ENCODE results near the gene JAM3.

DNA sequence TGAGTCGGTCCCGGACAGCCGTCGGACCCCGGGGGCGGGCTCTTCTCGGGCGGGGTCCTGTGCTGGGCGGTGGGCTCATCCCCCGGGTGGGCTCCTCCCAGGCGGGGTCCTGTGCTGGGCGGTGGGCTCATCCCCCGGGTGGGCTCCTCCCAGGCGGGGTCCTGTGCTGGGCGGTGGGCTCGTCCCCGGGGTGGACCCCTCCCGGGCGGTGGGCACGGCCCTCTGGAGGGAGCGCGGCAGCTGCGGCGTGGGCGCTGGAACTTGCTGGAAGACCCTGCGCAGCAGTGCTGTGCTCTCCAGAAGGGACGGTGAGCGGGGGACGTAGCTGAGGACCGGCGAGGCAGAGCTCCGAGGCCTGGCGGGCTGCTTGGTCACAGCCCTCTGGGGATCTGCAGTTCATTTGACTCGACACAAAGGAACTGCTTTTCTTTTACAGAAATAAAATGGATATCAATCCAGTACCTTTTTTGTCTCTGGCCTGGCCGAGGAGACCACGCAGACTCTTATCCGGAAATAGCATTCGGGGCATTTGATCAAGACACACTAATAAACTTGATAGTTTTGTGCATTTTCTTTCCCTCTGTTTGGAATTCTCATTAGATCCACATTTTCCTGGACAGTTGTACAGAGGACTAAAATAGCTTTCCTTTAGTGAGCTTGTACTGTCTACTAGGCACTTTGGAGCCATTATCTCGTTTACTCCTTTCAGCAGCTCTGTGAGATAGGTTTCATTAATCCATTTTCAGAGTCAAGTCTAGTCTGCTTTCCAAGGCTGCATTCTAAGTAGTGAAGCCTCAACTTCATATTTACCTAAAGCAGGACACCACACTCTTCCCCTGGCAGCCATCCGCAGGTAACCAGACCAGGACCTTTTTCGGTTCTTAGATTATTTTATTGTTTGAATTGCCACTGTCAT is 812 bp downstream of the JAM3 start:
- TF ChIP-seq, protein P1, sequence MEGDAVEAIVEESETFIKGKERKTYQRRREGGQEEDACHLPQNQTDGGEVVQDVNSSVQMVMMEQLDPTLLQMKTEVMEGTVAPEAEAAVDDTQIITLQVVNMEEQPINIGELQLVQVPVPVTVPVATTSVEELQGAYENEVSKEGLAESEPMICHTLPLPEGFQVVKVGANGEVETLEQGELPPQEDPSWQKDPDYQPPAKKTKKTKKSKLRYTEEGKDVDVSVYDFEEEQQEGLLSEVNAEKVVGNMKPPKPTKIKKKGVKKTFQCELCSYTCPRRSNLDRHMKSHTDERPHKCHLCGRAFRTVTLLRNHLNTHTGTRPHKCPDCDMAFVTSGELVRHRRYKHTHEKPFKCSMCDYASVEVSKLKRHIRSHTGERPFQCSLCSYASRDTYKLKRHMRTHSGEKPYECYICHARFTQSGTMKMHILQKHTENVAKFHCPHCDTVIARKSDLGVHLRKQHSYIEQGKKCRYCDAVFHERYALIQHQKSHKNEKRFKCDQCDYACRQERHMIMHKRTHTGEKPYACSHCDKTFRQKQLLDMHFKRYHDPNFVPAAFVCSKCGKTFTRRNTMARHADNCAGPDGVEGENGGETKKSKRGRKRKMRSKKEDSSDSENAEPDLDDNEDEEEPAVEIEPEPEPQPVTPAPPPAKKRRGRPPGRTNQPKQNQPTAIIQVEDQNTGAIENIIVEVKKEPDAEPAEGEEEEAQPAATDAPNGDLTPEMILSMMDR (IDR thresholded peaks at IDR 0.05): no peak
- TF ChIP-seq, protein P2, sequence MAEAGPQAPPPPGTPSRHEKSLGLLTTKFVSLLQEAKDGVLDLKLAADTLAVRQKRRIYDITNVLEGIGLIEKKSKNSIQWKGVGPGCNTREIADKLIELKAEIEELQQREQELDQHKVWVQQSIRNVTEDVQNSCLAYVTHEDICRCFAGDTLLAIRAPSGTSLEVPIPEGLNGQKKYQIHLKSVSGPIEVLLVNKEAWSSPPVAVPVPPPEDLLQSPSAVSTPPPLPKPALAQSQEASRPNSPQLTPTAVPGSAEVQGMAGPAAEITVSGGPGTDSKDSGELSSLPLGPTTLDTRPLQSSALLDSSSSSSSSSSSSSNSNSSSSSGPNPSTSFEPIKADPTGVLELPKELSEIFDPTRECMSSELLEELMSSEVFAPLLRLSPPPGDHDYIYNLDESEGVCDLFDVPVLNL (CRISPR knock-in tag; IDR thresholded peaks at IDR 0.05; ENCODE audit: borderline replicate concordance, low read depth): no peak
- TF ChIP-seq, protein P3, sequence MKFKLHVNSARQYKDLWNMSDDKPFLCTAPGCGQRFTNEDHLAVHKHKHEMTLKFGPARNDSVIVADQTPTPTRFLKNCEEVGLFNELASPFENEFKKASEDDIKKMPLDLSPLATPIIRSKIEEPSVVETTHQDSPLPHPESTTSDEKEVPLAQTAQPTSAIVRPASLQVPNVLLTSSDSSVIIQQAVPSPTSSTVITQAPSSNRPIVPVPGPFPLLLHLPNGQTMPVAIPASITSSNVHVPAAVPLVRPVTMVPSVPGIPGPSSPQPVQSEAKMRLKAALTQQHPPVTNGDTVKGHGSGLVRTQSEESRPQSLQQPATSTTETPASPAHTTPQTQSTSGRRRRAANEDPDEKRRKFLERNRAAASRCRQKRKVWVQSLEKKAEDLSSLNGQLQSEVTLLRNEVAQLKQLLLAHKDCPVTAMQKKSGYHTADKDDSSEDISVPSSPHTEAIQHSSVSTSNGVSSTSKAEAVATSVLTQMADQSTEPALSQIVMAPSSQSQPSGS (CRISPR knock-in tag; IDR thresholded peaks at IDR 0.05; ENCODE audit: borderline replicate concordance, low read depth): no peak
- TF ChIP-seq JUN (CRISPR knock-in tag; IDR thresholded peaks at IDR 0.05) (no peak), ZNF317 (CRISPR knock-in tag; IDR thresholded peaks at IDR 0.05; ENCODE audit: borderline replicate concordance, low read depth) (no peak), ESRRA (CRISPR knock-in tag; IDR thresholded peaks at IDR 0.05; ENCODE audit: borderline replicate concordance) (no peak)
- TF ChIP-seq, protein P4, sequence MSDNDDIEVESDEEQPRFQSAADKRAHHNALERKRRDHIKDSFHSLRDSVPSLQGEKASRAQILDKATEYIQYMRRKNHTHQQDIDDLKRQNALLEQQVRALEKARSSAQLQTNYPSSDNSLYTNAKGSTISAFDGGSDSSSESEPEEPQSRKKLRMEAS (CRISPR knock-in tag; IDR thresholded peaks at IDR 0.05): no peak; the same call in 1 of the 2 replicates

Data from WTC11 (cell line).